Neural progenitor cell (in vitro differentiated cells): ENCODE results near the gene CTNNA1. TPM values are rescaled to one million over a fixed set of nuclear protein-coding genes. Genes with fewer than 3 reads are reported as not detected.

ENCODE experiments used
- DNase-seq: peaks from one replicate; pipeline ENCODE4 v3.0.0-alpha.2; 2016; ENCODE audit warnings: low spot score
- H2AFZ ChIP-seq: fragments of 200-600 bp; sonication (generic); replicated peaks from 2 replicates; pipeline ENCODE4 v1.6.1; 2016; ENCODE audit warnings: antibody characterized with exemption
- H3F3A ChIP-seq: fragments of 200-600 bp; sonication (generic); 2 replicates; pipeline ENCODE4 v1.6.1; 2016; ENCODE audit warnings: antibody characterized with exemption, low read depth
- H3K27ac ChIP-seq: fragments of 200-600 bp; sonication (generic); 2 replicates; pipeline ENCODE4 v1.5.1; 2016; ENCODE audit warnings: mild to moderate bottlenecking
- H3K27me3 ChIP-seq: fragments of 200-600 bp; sonication (generic); 2 replicates; pipeline ENCODE4 v1.6.1; 2016; ENCODE audit warnings: mild to moderate bottlenecking, moderate library complexity
- H3K36me3 ChIP-seq: fragments of 200-600 bp; sonication (generic); 2 replicates; pipeline ENCODE4 v1.5.1; 2016
- H3K4me1 ChIP-seq: fragments of 200-600 bp; sonication (generic); 2 replicates; pipeline ENCODE4 v1.6.1; 2016; ENCODE audit warnings: mixed run types
- H3K4me2 ChIP-seq: fragments of 200-600 bp; sonication (generic); 2 replicates; pipeline ENCODE4 v1.6.1; 2016
- H3K4me3 ChIP-seq: fragments of 200-600 bp; sonication (generic); 2 replicates; pipeline ENCODE4 v1.5.1; 2016
- H3K79me2 ChIP-seq: fragments of 200-600 bp; sonication (generic); 2 replicates; pipeline ENCODE4 v1.6.1; 2016; ENCODE audit warnings: low read depth
- H3K9ac ChIP-seq: fragments of 200-600 bp; sonication (generic); 2 replicates; pipeline ENCODE4 v1.6.1; 2016
- H3K9me3 ChIP-seq: fragments of 200-600 bp; sonication (generic); 2 replicates; pipeline ENCODE4 v1.5.1; 2016; ENCODE audit warnings: low read depth
- H4K20me1 ChIP-seq: fragments of 200-600 bp; sonication (generic); 2 replicates; pipeline ENCODE4 v1.6.1; 2016; ENCODE audit warnings: low read depth
- H3K27ac Mint-ChIP-seq: 3 replicates; pipeline ENCODE4 v1.8.0; 2021; ENCODE audit warnings: mixed read lengths
- H3K27me3 Mint-ChIP-seq: 2 replicates; pipeline ENCODE4 v1.8.0; 2022; ENCODE audit warnings: low read depth, mild to moderate bottlenecking, inconsistent platforms, moderate library complexity, mixed read lengths; ENCODE audit not compliant: insufficient read depth
- H3K36me3 Mint-ChIP-seq: 3 replicates; pipeline ENCODE4 v1.8.0; 2021; ENCODE audit warnings: mixed read lengths
- H3K4me1 Mint-ChIP-seq: 3 replicates; pipeline ENCODE4 v1.8.0; 2021; ENCODE audit warnings: mixed read lengths
- H3K4me3 Mint-ChIP-seq: 3 replicates; pipeline ENCODE4 v1.8.0; 2021; ENCODE audit warnings: mild to moderate bottlenecking, moderate library complexity, mixed read lengths
- H3K9me3 Mint-ChIP-seq: 3 replicates; pipeline ENCODE4 v1.8.0; 2020; ENCODE audit warnings: mixed read lengths
- CTCF ChIP-seq: fragments of 200-600 bp; sonication (generic); IDR thresholded peaks from 2 replicates; pipeline ENCODE4 v1.5.1; 2017; ENCODE audit warnings: antibody characterized with exemption, mild to moderate bottlenecking
- EZH2 ChIP-seq: fragments of 200-600 bp; sonication (generic); IDR thresholded peaks from 2 replicates; pipeline ENCODE4 v1.6.1; 2017; ENCODE audit warnings: antibody characterized with exemption, mild to moderate bottlenecking, moderate library complexity
- EZH2phosphoT487 ChIP-seq: fragments of 200-600 bp; sonication (generic); IDR thresholded peaks from 2 replicates; pipeline ENCODE4 v1.6.1; 2017; ENCODE audit warnings: antibody characterized with exemption
- total RNA-seq: library from RNA; depleted of rRNA; stranded (reverse); fragments of >200 nt; gene quantifications from 2 replicates; pipeline ENCODE4 v1.2.3, GENCODE V29; 2015; ENCODE audit warnings: low replicate concordance

CTNNA1 gene
- total RNA-seq, 1 donor from 2014 or later = 305 TPM

GRCh38 chr5:138709202-138709601 lies 44.0 kb upstream of the CTNNA1 start:
- H3K36me3 ChIP-seq = no peaks in the 10 kb centered on the region
- H3K9me3 ChIP-seq = no peaks in the 10 kb centered on the region
- H3K27ac ChIP-seq = no peak overlapping the region
- no peak overlapping the region for H3K4me3 Mint-ChIP-seq
- H4K20me1 ChIP-seq = no peaks in the 10 kb centered on the region
- H3K9me3 Mint-ChIP-seq = no peaks in the 10 kb centered on the region
- H3K4me1 ChIP-seq = peaks cover 22% of the 10 kb centered on the region
- DNase-seq = peak; percentile 61
- peak overlapping the region; percentile 74 for H3K27ac Mint-ChIP-seq
- H3K4me1 Mint-ChIP-seq = peaks cover 29% of the 10 kb centered on the region
- peaks cover 28% of the 10 kb centered on the region for H3F3A ChIP-seq
- TF ChIP-seq CTCF (no peak), EZH2phosphoT487 (no peak), EZH2 (no peak)
- H3K79me2 ChIP-seq = no peaks in the 10 kb centered on the region
- no peaks in the 10 kb centered on the region for H3K36me3 Mint-ChIP-seq
- peak overlapping the region; percentile 25 for H3K4me2 ChIP-seq
- peaks cover 6% of the 10 kb centered on the region for H3K27me3 Mint-ChIP-seq
- no peaks in the 10 kb centered on the region for H3K27me3 ChIP-seq
- H2AFZ ChIP-seq = peak overlapping the region; percentile 88
- H3K9ac ChIP-seq = no peak overlapping the region
- no peak overlapping the region for H3K4me3 ChIP-seq

- H3K27me3 ChIP-seq = no peaks in the 10 kb centered on the region
- H2AFZ ChIP-seq = no peak overlapping the region
- H3K79me2 ChIP-seq = no peaks in the 10 kb centered on the region
- H3K36me3 Mint-ChIP-seq = no peaks in the 10 kb centered on the region
- no peak for TF ChIP-seq CTCF
- TF ChIP-seq EZH2 = no peak
- H3K27me3 Mint-ChIP-seq = peaks cover 6% of the 10 kb centered on the region
- no peak overlapping the region for H3K27ac ChIP-seq
- peaks cover 41% of the 10 kb centered on the region for H3F3A ChIP-seq
- H3K36me3 ChIP-seq = no peaks in the 10 kb centered on the region
- H3K4me2 ChIP-seq = no peak overlapping the region
- no peak overlapping the region for H3K4me3 ChIP-seq
- H3K4me1 ChIP-seq = peaks cover 26% of the 10 kb centered on the region
- H3K9me3 ChIP-seq = no peaks in the 10 kb centered on the region
- DNase-seq = no peak
- no peaks in the 10 kb centered on the region for H3K9me3 Mint-ChIP-seq
- H3K27ac Mint-ChIP-seq = peak overlapping the region; percentile 80
- no peak overlapping the region for H3K9ac ChIP-seq
- no peak overlapping the region for H3K4me3 Mint-ChIP-seq
- H4K20me1 ChIP-seq = no peaks in the 10 kb centered on the region
- peaks cover 24% of the 10 kb centered on the region for H3K4me1 Mint-ChIP-seq
Observed at GRCh38 chr5:138711087-138711486, 42.1 kb upstream of the CTNNA1 start.

- no peak overlapping the region for H3K9ac ChIP-seq
- H3K9me3 ChIP-seq = no peaks in the 10 kb centered on the region
- Mint-ChIP-seq H3K27ac (no peak overlapping the region), H3K4me1 (peaks cover 26% of the 10 kb centered on the region), H3K4me3 (no peak overlapping the region), H3K36me3 (no peaks in the 10 kb centered on the region), H3K27me3 (peaks cover 8% of the 10 kb centered on the region), H3K9me3 (no peaks in the 10 kb centered on the region)
- H3K4me2 ChIP-seq = no peak overlapping the region
- no peaks in the 10 kb centered on the region for H3K27me3 ChIP-seq
- no peak for DNase-seq
- H3K4me1 ChIP-seq = peaks cover 30% of the 10 kb centered on the region
- H2AFZ ChIP-seq = no peak overlapping the region
- TF ChIP-seq EZH2 (no peak), CTCF (no peak), EZH2phosphoT487 (no peak)
- no peaks in the 10 kb centered on the region for H3K79me2 ChIP-seq
- no peaks in the 10 kb centered on the region for H3K36me3 ChIP-seq
- no peaks in the 10 kb centered on the region for H4K20me1 ChIP-seq
- H3K27ac ChIP-seq = no peak overlapping the region
- H3F3A ChIP-seq = peaks cover 44% of the 10 kb centered on the region
- no peak overlapping the region for H3K4me3 ChIP-seq
Observed at GRCh38 chr5:138711811-138712210, 41.4 kb upstream of the CTNNA1 start.
